HG03108 (cell line): ENCODE results near the gene RGPD4.
"Not testable (repeated sequence)": the region's sequence is repeated elsewhere in the genome, so short reads cannot be mapped to it uniquely, and the experiment has no call there.

ENCODE experiments used
- ATAC-seq: cut with Tn5 transposase; IDR thresholded peaks from one replicate; pipeline ENCODE4 v1.9.1; 2021; ENCODE audit warnings: moderate library complexity; ENCODE audit not compliant: unreplicated experiment

The RGPD4 gene

GRCh38 chr2:107826749-107827148, at the start of gene RGPD4:
TSS of gene RGPD4 (plus strand) at chr2:107826892. CDS start at chr2:107827014, 122 bp downstream.
- ATAC-seq, result not testable (repeated sequence)

GRCh38 chr2:107777974-107778373, 48.7 kb upstream of the RGPD4 start:
- ATAC-seq, result no peak

GRCh38 chr2:107785756-107786155, 40.9 kb upstream of the RGPD4 start:
- ATAC-seq, result no peak

- no peak for ATAC-seq
These were observed 35.9 kb upstream of the RGPD4 start for GRCh38 chr2:107790837-107791236.

GRCh38 chr2:107801498-107801897, 25.2 kb upstream of the RGPD4 start:
- ATAC-seq, result no peak

- no peak for ATAC-seq
These were observed 21.8 kb upstream of the RGPD4 start for GRCh38 chr2:107804608-107805498.

GRCh38 chr2:107806901-107807300, 19.8 kb upstream of the RGPD4 start:
- no peak for ATAC-seq

GRCh38 chr2:107807988-107808387, 18.7 kb upstream of the RGPD4 start:
- no peak for ATAC-seq

GRCh38 chr2:107808959-107809358, 17.7 kb upstream of the RGPD4 start:
- no peak for ATAC-seq

GRCh38 chr2:107809835-107810234, 16.9 kb upstream of the RGPD4 start:
- no peak for ATAC-seq

GRCh38 chr2:107810734-107811133, 16.0 kb upstream of the RGPD4 start:
- ATAC-seq, result no peak

- no peak for ATAC-seq
These were observed 15.3 kb upstream of the RGPD4 start for GRCh38 chr2:107811411-107811810.

GRCh38 chr2:107812006-107812405, 14.7 kb upstream of the RGPD4 start:
- no peak for ATAC-seq

- ATAC-seq, result no peak
These were observed 9.3 kb upstream of the RGPD4 start for GRCh38 chr2:107817378-107817777.

- no peak for ATAC-seq
These were observed 4.4 kb upstream of the RGPD4 start for GRCh38 chr2:107822302-107822701.

GRCh38 chr2:107824451-107825205, 2.1 kb upstream of the RGPD4 start:
- ATAC-seq, result no peak

GRCh38 chr2:107825206-107825563, 1.5 kb upstream of the RGPD4 start:
- ATAC-seq, result no peak

GRCh38 chr2:107829514-107829913, 2.8 kb downstream of the RGPD4 start:
- ATAC-seq, result not testable (repeated sequence)

GRCh38 chr2:107833152-107833551, 6.5 kb downstream of the RGPD4 start:
- ATAC-seq, result not testable (repeated sequence)

GRCh38 chr2:107833618-107834017, 6.9 kb downstream of the RGPD4 start:
- ATAC-seq, result not testable (repeated sequence)

GRCh38 chr2:107916121-107916520, 89.4 kb downstream of the RGPD4 start:
- ATAC-seq, result not testable (repeated sequence)
